Heart right ventricle (tissue), 16 donors: Measurements from ENCODE around the gene CTNS. TPM values are rescaled to one million over a fixed set of nuclear protein-coding genes. Genes with fewer than 3 reads are reported as not detected.

ENCODE experiments used
- ATAC-seq, 8 donors: fragments of 200-7000 bp; cut with Tn5 transposase; one replicate each; pipeline ENCODE4 v1.9.1; 2020; ENCODE audit warnings: mild to moderate bottlenecking in 8 of 8, moderate library complexity in 8 of 8, moderate number of reproducible peaks in 1 of 8
- DNase-seq, 2 donors: peaks; one replicate each; pipeline ENCODE4 v3.0.0-alpha.2; 2020
- H3K27ac ChIP-seq, 10 donors: fragments of 200-600 bp; sonication (generic) in 2 of 10; one replicate each; pipeline versions ENCODE4 v1.5.0 to v1.8.0; 2020 to 2022; ENCODE audit warnings: mild to moderate bottlenecking in 3 of 10
- H3K27me3 ChIP-seq, 7 donors: fragments of 200-600 bp; one replicate each; pipeline ENCODE4 v1.8.0; 2021 to 2022; ENCODE audit warnings: mild to moderate bottlenecking in 2 of 7
- H3K36me3 ChIP-seq, 9 donors: fragments of 200-600 bp; sonication (generic) in 1 of 9; one replicate each; pipeline versions ENCODE4 v1.5.0 to v1.8.0; 2020 to 2022; ENCODE audit warnings: mild to moderate bottlenecking in 2 of 9
- H3K4me1 ChIP-seq, 9 donors: fragments of 200-600 bp; sonication (generic) in 1 of 9; one replicate each; pipeline versions ENCODE4 v1.5.0 to v1.8.0; 2020 to 2022; ENCODE audit warnings: mild to moderate bottlenecking in 4 of 9
- H3K4me3 ChIP-seq, 10 donors: fragments of 200-600 bp; sonication (generic) in 2 of 10; one replicate each; pipeline versions ENCODE4 v1.5.0 to v1.8.0; 2020 to 2022; ENCODE audit warnings: mild to moderate bottlenecking in 7 of 10, moderate library complexity in 2 of 10
- H3K9me3 ChIP-seq, 11 donors: fragments of 200-600 bp in 10 of 11; sonication (generic) in 2 of 11; one replicate each; pipeline versions ENCODE4 v1.5.0 to v1.8.0; 2013 to 2022; ENCODE audit warnings: mild to moderate bottlenecking in 2 of 11, control low read depth in 1 of 11, moderate library complexity in 1 of 11
- CTCF ChIP-seq, 9 donors: fragments of 200-600 bp; sonication (generic) in 2 of 9; IDR thresholded peaks; one replicate each; pipeline versions ENCODE4 v1.5.0 to v1.8.0; 2021 to 2022; ENCODE audit warnings: antibody characterized with exemption in 9 of 9, mild to moderate bottlenecking in 5 of 9, moderate library complexity in 1 of 9
- WGBS, 2 donors: extraction: QIAGEN DNeasy Blood & Tissue Kit; methylation state at CpG; one replicate each; pipeline ENCODE4 v1.1.7; 2013; ENCODE audit warnings: inconsistent platforms in 1 of 2; 5-methylcytosine and 5-hydroxymethylcytosine counted together
- intact Hi-C, 10 donors: fragments of 100-400 bp; cut with DNase I; formaldehyde crosslinking; loops; one replicate each; pipeline versions ENCODE4 v1.11.1 to v1.14.2; 2022
- polyA plus RNA-seq, 2 donors: library from polyadenylated mRNA; stranded (reverse); fragments of 200-250 nt; gene quantifications; one replicate each; pipeline ENCODE4 v1.2.3, GENCODE V29; 2013
- total RNA-seq, 10 donors: library from RNA; stranded (reverse); fragmentation: NEBNext Ultra II Directional in 3 of 10; extraction: Animal tissue kit (Norgen Biotek cat#: 25700) in 3 of 10; gene quantifications; one replicate each; pipeline versions ENCODE4 v1.2.1 to v1.2.4, GENCODE V29; 2021 to 2023
- donor health status: Arrhythmogenic right ventricular cardiomyopathy.
- donor health status: ischemic (EF 13 %, LVEDD 7.1; RV severe dilation, severe dysfunction).
- donor health status: healthy with polysubstance abuse.
- donor health status: DM: no; HTN: yes; CAD: no.
- donor health status: DM: no; HTN: no; CAD: no.
- donor health status: ischemic (EF 25% LVEDD 6.9; RV normal size, moderate dysfunction).
- donor health status: ischemic (EF 25% LVEDD 5.7; RV mildly dilated, moderate dysfunction).
- donor health status: healthy.
- donor health status: DM: yes; HTN: yes; CAD: no.
- donor health status: Ischemic cardiomyopathy.
- donor health status: ischemic (EF 35%, LVEDD 5.7; RV mildly dilated, moderate dysfunction).
- donor health status: nonischemic (EF 11% LVEDD 7.7; RV severe dilation, severe dysfunction).
- donor health status: DM: yes; HTN: yes; CAD: no.
- donor health status: PGD.
- donor health status: ischemic (EF 29% LVEDD 5.4; RV normal size, mild dysfunction).
- donor health status: nonischemic (EF 23%, LVEDD 6.1; RV moderate dilation, normal function).

CTNS gene
- total and polyA plus RNA-seq, 12 donors = 5.2 to 11.8 (median 7.6) TPM

DNA sequence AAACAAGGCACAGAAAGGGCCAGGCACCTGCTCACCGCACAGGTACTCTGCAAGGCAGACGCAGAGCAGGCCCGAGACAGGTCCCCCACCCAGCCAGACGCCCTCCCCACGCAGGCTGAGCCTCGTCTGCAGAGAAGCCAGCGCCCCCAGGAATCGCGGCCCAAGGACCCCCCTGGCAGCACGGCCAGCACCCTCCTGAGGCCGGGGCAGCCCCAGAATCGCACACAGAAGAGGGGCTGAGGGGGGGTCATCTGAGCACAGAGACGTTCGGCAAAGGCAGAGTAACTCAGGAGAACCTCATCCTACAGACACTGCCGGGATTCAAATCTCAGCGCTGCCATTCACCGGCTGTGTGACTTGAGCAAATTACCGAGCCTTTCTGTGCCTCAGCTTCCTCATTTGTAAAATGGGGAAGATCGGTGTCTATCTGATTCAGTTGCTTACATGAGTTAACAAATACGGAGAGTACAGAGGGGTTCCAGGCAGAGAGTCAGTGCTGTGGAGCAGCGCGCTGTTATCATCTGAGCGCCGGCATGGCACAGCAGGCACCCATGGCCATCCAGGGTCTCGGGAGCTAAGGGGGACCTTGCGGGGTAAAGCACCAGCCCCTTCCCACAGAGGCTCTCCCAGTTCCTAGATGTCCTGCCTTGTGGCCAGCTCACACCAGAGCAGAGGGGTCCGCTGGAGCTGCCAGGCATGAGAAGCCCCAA, 42.4 kb downstream of the CTNS start:
- ATAC-seq = no peak
- peaks cover 0 to 8% (median 0%) of the 10 kb centered on the region in 9 donors for H3K36me3 ChIP-seq
- no peak overlapping the region for H3K4me3 ChIP-seq
- no peak for DNase-seq
- TF ChIP-seq CTCF (IDR thresholded peaks at IDR 0.05) = no peak
- H3K9me3 ChIP-seq = no peaks in the 10 kb centered on the region
- peaks cover 0 to 11% (median 0%) of the 10 kb centered on the region in 9 donors for H3K4me1 ChIP-seq
- H3K27ac ChIP-seq = no peak overlapping the region
- intact Hi-C loops = no loop called here
- WGBS, 2 donors = 85% methylated on average over 27 of the region's 27 CpGs
- peaks cover 0 to 14% (median 10%) of the 10 kb centered on the region in 7 donors for H3K27me3 ChIP-seq

DNA sequence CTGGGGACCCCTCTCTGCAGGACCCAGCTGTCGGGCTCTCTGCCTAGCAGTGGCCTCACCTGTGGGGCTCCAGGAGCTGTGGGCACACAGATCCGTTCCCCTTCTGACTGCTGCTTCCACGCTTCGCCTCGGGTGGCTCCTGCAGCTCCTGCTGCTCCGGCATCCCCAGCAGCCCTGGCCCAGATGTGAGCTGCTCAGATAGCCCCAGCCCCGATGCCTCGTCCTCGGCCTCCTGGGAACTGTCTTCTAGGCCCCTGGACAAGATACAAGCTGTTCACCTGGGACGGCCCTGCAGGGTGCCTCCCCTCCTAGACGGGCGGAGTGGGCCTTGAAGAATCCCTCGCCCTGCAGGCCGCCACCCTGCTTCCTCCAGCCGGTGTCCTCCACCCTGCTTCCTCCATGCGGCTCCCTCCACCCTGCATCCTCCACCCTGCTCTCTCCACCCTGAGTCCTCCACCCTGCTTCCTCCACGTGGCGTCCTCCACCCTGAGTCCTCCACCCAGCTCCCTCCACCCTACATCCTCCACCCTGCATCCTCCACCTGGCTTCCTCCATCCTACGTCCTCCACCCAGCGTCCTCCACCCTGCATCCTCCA, 43.1 kb downstream of the CTNS start:
- WGBS, 2 donors = 57 to 59% methylated on average over 20 of the region's 20 CpGs
- no peak for DNase-seq
- TF ChIP-seq CTCF (IDR thresholded peaks at IDR 0.05) = no peak
- Histone ChIP-seq H3K4me3 (no peak overlapping the region), H3K4me1 (peaks cover 0 to 11% (median 0%) of the 10 kb centered on the region in 9 donors), H3K36me3 (peaks cover 0 to 8% (median 0%) of the 10 kb centered on the region in 9 donors), H3K27ac (no peak overlapping the region), H3K9me3 (no peaks in the 10 kb centered on the region), H3K27me3 (peaks cover 0 to 18% (median 14%) of the 10 kb centered on the region in 7 donors)
- peak in 2 of 8 donors; percentile 22 to 27 for ATAC-seq
- intact Hi-C loops = loop anchor here in 1 of 10 donors (5.0 kb wide), 1 partner anchor 58 kb away; no protein-coding TSS in a partner anchor

DNA sequence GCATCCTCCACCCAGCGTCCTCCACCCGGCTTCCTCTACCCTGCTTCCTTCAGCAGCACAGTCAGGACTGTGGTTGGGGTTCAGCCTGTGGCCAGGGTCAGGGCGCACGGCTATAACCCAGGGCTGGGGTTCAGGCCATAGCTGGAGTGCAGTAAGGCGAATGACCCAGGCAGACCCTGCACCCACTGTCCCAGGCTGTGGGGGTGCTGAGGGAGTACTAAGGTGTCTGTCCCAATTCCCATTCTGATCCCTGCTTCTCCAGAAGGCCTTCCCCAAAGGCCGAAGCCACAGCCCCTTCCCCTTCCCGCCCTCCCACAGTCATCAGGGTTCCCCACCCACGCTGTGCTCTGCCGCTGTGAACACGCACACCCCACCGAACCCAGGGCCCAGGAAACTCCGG, 44.5 kb downstream of the CTNS start:
- Histone ChIP-seq H3K27me3 (peaks cover 0 to 25% (median 18%) of the 10 kb centered on the region in 7 donors), H3K27ac (no peak overlapping the region), H3K9me3 (no peaks in the 10 kb centered on the region), H3K36me3 (peaks cover 0 to 8% (median 0%) of the 10 kb centered on the region in 9 donors), H3K4me3 (no peak overlapping the region), H3K4me1 (peaks cover 0 to 11% (median 0%) of the 10 kb centered on the region in 9 donors)
- intact Hi-C loops = loop anchor here in 1 of 10 donors (5.0 kb wide), 1 partner anchor 56 kb away; no protein-coding TSS in a partner anchor
- ATAC-seq (no peak), DNase-seq (no peak)
- no peak for TF ChIP-seq CTCF (IDR thresholded peaks at IDR 0.05)
- 83 to 85% methylated on average over 12 of the region's 12 CpGs for WGBS, 2 donors

- TF ChIP-seq CTCF (IDR thresholded peaks at IDR 0.05) = no peak
- intact Hi-C loops = loop anchor here in 1 of 10 donors (5.0 kb wide), 1 partner anchor 56 kb away; no protein-coding TSS in a partner anchor
- Histone ChIP-seq H3K4me1 (peaks cover 0 to 11% (median 0%) of the 10 kb centered on the region in 9 donors), H3K27me3 (peaks cover 0 to 25% (median 18%) of the 10 kb centered on the region in 7 donors), H3K4me3 (no peak overlapping the region), H3K9me3 (no peaks in the 10 kb centered on the region), H3K36me3 (peaks cover 0 to 8% (median 0%) of the 10 kb centered on the region in 9 donors), H3K27ac (no peak overlapping the region)
- WGBS, 2 donors = 75% methylated on average over 20 of the region's 20 CpGs
- ATAC-seq (no peak), DNase-seq (no peak)
Measured at GRCh38 chr17:3681565-3681964, 45.0 kb downstream of the CTNS start.
